Astrocyte (in vitro differentiated cells and primary cell): ENCODE data around the gene TMED4. TPM values are rescaled to one million over a fixed set of nuclear protein-coding genes. Genes with fewer than 3 reads are reported as not detected.

ENCODE experiments used
- DNase-seq: peaks from one replicate; pipeline ENCODE4 v3.0.0-alpha.2; 2010; ENCODE audit warnings: low read depth
- FAIRE-seq: peaks from 2 replicates; lab custom pipeline; 2011; peaks lifted over from hg19 to GRCh38; lab: Jason Lieb, UNC
- H2AFZ ChIP-seq: 2 replicates; pipeline ENCODE4 v1.6.0; 2012; ENCODE audit warnings: low read depth, low read length, inconsistent platforms
- H3K27ac ChIP-seq: 2 replicates; pipeline ENCODE4 v1.5.1; 2011; ENCODE audit warnings: low read depth, low read length, inconsistent platforms
- H3K27me3 ChIP-seq: 2 replicates; pipeline ENCODE4 v1.6.0; 2011; ENCODE audit warnings: low read length, inconsistent platforms; ENCODE audit not compliant: insufficient read depth
- H3K36me3 ChIP-seq: 2 replicates; pipeline ENCODE4 v1.5.1; 2011; ENCODE audit warnings: low read length, inconsistent platforms; ENCODE audit not compliant: insufficient read depth
- H3K4me1 ChIP-seq: 2 replicates; pipeline ENCODE4 v1.5.1; 2011; ENCODE audit warnings: low read length, inconsistent platforms; ENCODE audit not compliant: insufficient read depth
- H3K4me2 ChIP-seq: 2 replicates; pipeline ENCODE4 v1.6.0; 2012; ENCODE audit warnings: low read length, inconsistent platforms
- H3K4me3 ChIP-seq: 2 replicates; pipeline ENCODE4 v1.5.1; 2011; ENCODE audit warnings: low read depth, mild to moderate bottlenecking, low read length, inconsistent platforms; ENCODE audit not compliant: insufficient read depth
- H3K79me2 ChIP-seq: 2 replicates; pipeline ENCODE4 v1.6.0; 2012; ENCODE audit warnings: mild to moderate bottlenecking, low read length, inconsistent platforms; ENCODE audit not compliant: insufficient read depth
- H3K9ac ChIP-seq: 2 replicates; pipeline ENCODE4 v1.6.0; 2012; ENCODE audit warnings: mild to moderate bottlenecking, low read length, inconsistent platforms
- H3K9me3 ChIP-seq: 2 replicates; pipeline ENCODE4 v1.5.1; 2012; ENCODE audit warnings: low read depth, mild to moderate bottlenecking, low read length, inconsistent platforms; ENCODE audit not compliant: insufficient read depth
- H4K20me1 ChIP-seq: 2 replicates; pipeline ENCODE4 v1.6.0; 2012; ENCODE audit warnings: low read length, inconsistent platforms; ENCODE audit not compliant: insufficient read depth
- H3K27ac Mint-ChIP-seq: one replicate; pipeline ENCODE4 v1.8.0; 2021; ENCODE audit warnings: mild to moderate bottlenecking, mixed read lengths; ENCODE audit not compliant: unreplicated experiment
- H3K27me3 Mint-ChIP-seq: one replicate; pipeline ENCODE4 v1.8.0; 2021; ENCODE audit warnings: low read depth, mixed read lengths; ENCODE audit not compliant: unreplicated experiment
- H3K36me3 Mint-ChIP-seq: one replicate; pipeline ENCODE4 v1.8.0; 2021; ENCODE audit warnings: low read depth, mixed read lengths; ENCODE audit not compliant: unreplicated experiment
- H3K4me1 Mint-ChIP-seq: one replicate; pipeline ENCODE4 v1.8.0; 2021; ENCODE audit warnings: low read depth, mixed read lengths; ENCODE audit not compliant: unreplicated experiment
- H3K4me3 Mint-ChIP-seq: one replicate; pipeline ENCODE4 v1.8.0; 2021; ENCODE audit warnings: mild to moderate bottlenecking, moderate library complexity, mixed read lengths; ENCODE audit not compliant: unreplicated experiment
- H3K9me3 Mint-ChIP-seq: one replicate; pipeline ENCODE4 v1.8.0; 2021; ENCODE audit warnings: mild to moderate bottlenecking, mixed read lengths; ENCODE audit not compliant: unreplicated experiment
- CTCF ChIP-seq: IDR thresholded peaks from 2 replicates; pipeline ENCODE4 v1.5.1; 2011; ENCODE audit warnings: low read depth, mild to moderate bottlenecking, inconsistent platforms, low read length, moderate library complexity; ENCODE audit not compliant: insufficient read depth
- EZH2 ChIP-seq: IDR thresholded peaks from 2 replicates; pipeline ENCODE4 v1.6.1; 2012; ENCODE audit warnings: mild to moderate bottlenecking, low read length, inconsistent platforms; ENCODE audit not compliant: insufficient read depth
- total RNA-seq: library from RNA; stranded (reverse); gene quantifications from 2 replicates; pipeline ENCODE4 v1.2.1, GENCODE V29; 2021

Gene TMED4
- total RNA-seq, 1 donor from 2014 or later = 69.2 TPM

- Histone ChIP-seq H3K9me3 (no peaks in the 10 kb centered on the region), H3K9ac (peak overlapping the region; percentile 3), H4K20me1 (peaks cover 37% of the 10 kb centered on the region), H3K79me2 (peaks cover 96% of the 10 kb centered on the region), H3K4me1 (peaks cover 9% of the 10 kb centered on the region), H3K4me3 (no peak overlapping the region), H3K27ac (no peak overlapping the region), H3K36me3 (no peaks in the 10 kb centered on the region), H2AFZ (no peak overlapping the region), H3K27me3 (no peaks in the 10 kb centered on the region), H3K4me2 (peak overlapping the region; percentile 18)
- Mint-ChIP-seq H3K4me3 (no peak overlapping the region), H3K36me3 (peaks cover 2% of the 10 kb centered on the region), H3K27ac (peak overlapping the region; percentile 94), H3K4me1 (peaks cover 43% of the 10 kb centered on the region), H3K9me3 (no peaks in the 10 kb centered on the region), H3K27me3 (no peaks in the 10 kb centered on the region)
- FAIRE-seq = no peak
- TF ChIP-seq CTCF = no peak
- TF ChIP-seq EZH2 = no peak
- DNase-seq = peak; percentile 17
Measured at GRCh38 chr7:44615149-44615611, 33.1 kb upstream of the TMED4 start.

- FAIRE-seq = no peak
- H3K27ac ChIP-seq = no peak overlapping the region
- Mint-ChIP-seq H3K4me1 (peaks cover 15% of the 10 kb centered on the region), H3K36me3 (no peaks in the 10 kb centered on the region), H3K27me3 (no peaks in the 10 kb centered on the region), H3K4me3 (no peak overlapping the region), H3K27ac (no peak overlapping the region), H3K9me3 (no peaks in the 10 kb centered on the region)
- H3K4me1 ChIP-seq = peaks cover 13% of the 10 kb centered on the region
- no peak overlapping the region for H3K4me2 ChIP-seq
- peaks cover 78% of the 10 kb centered on the region for H3K79me2 ChIP-seq
- no peaks in the 10 kb centered on the region for H3K36me3 ChIP-seq
- DNase-seq = no peak
- no peak overlapping the region for H2AFZ ChIP-seq
- H3K27me3 ChIP-seq = no peaks in the 10 kb centered on the region
- no peaks in the 10 kb centered on the region for H3K9me3 ChIP-seq
- H3K9ac ChIP-seq = no peak overlapping the region
- peaks cover 30% of the 10 kb centered on the region for H4K20me1 ChIP-seq
- TF ChIP-seq EZH2 = no peak
- TF ChIP-seq CTCF = no peak
- no peak overlapping the region for H3K4me3 ChIP-seq
Measured at GRCh38 chr7:44609829-44610228, 27.8 kb upstream of the TMED4 start.

GRCh38 chr7:44608916-44609648, 27.1 kb upstream of the TMED4 start:
- Mint-ChIP-seq H3K27ac (peak overlapping the region; percentile 66), H3K4me1 (peaks cover 10% of the 10 kb centered on the region)

More at GRCh38 chr7:44608916-44609648, 27.1 kb upstream of the TMED4 start:
- Histone ChIP-seq H4K20me1 (peaks cover 23% of the 10 kb centered on the region), H3K4me3 (no peak overlapping the region), H3K4me2 (peak overlapping the region; percentile 25), H3K36me3 (no peaks in the 10 kb centered on the region), H3K79me2 (peaks cover 71% of the 10 kb centered on the region), H3K27me3 (no peaks in the 10 kb centered on the region), H3K9ac (no peak overlapping the region), H3K27ac (peak overlapping the region; percentile 9), H3K9me3 (no peaks in the 10 kb centered on the region), H2AFZ (no peak overlapping the region), H3K4me1 (peaks cover 13% of the 10 kb centered on the region)
- DNase-seq = peak; percentile 33
- FAIRE-seq = no peak
- no peak for TF ChIP-seq CTCF
- TF ChIP-seq EZH2 = no peak
- Mint-ChIP-seq H3K36me3 (no peaks in the 10 kb centered on the region), H3K4me3 (no peak overlapping the region), H3K27me3 (no peaks in the 10 kb centered on the region), H3K9me3 (no peaks in the 10 kb centered on the region)
